Endothelial cell of umbilical vein (primary cell): ENCODE data around the gene LPP.

Source experiments
- CTCF ChIP-seq, 2 donors: IDR thresholded peaks; 1 replicate in 1 of 2; 2 replicates in 1 of 2; pipeline ENCODE4 v1.5.1; 2011; ENCODE audit warnings: low read length in 2 of 2, mild to moderate bottlenecking in 2 of 2, moderate library complexity in 2 of 2, control low read depth in 1 of 2, inconsistent platforms in 1 of 2, low read depth in 1 of 2; ENCODE audit not compliant: insufficient read depth in 1 of 2; ENCODE audit errors: extremely low read depth in 1 of 2
- EZH2 ChIP-seq: IDR thresholded peaks from 2 replicates; pipeline ENCODE4 v1.6.1; 2012; ENCODE audit warnings: borderline replicate concordance, low read depth, mild to moderate bottlenecking, moderate library complexity, low read length, inconsistent platforms; ENCODE audit not compliant: severe bottlenecking
- FOS ChIP-seq: IDR thresholded peaks from 2 replicates; pipeline ENCODE4 v1.6.1; 2011; ENCODE audit warnings: mild to moderate bottlenecking, low read length, moderate library complexity, borderline replicate concordance; ENCODE audit not compliant: insufficient read depth
- GATA2 ChIP-seq: IDR thresholded peaks from 2 replicates; pipeline ENCODE4 v1.7.0; 2011; ENCODE audit warnings: low read depth, mild to moderate bottlenecking, moderate library complexity, mixed read lengths, low read length; ENCODE audit not compliant: insufficient read length, insufficient read depth
- JUN ChIP-seq: IDR thresholded peaks from 2 replicates; pipeline ENCODE4 v1.6.1; 2011; ENCODE audit warnings: borderline replicate concordance, low read depth; ENCODE audit not compliant: insufficient read length, insufficient read depth
- MYC ChIP-seq: IDR thresholded peaks from one replicate; pipeline ENCODE4 v1.6.1; 2011; ENCODE audit warnings: mild to moderate bottlenecking, low read depth, low read length
- POLR2A ChIP-seq: IDR thresholded peaks from 2 replicates; pipeline ENCODE4 v1.6.1; 2012; ENCODE audit warnings: low read depth, mild to moderate bottlenecking, control low read depth, low read length
- POLR2AphosphoS5 ChIP-seq: IDR thresholded peaks from 2 replicates; pipeline ENCODE4 v1.6.1; 2012; ENCODE audit warnings: low read depth, mild to moderate bottlenecking, control low read depth, low read length, moderate library complexity; ENCODE audit not compliant: insufficient read depth
- TF ChIP-seq, protein P1 (sequence below): IDR thresholded peaks from 2 replicates; pipeline ENCODE4 v1.6.1; 2011; ENCODE audit not compliant: insufficient read depth, insufficient read length

DNA sequence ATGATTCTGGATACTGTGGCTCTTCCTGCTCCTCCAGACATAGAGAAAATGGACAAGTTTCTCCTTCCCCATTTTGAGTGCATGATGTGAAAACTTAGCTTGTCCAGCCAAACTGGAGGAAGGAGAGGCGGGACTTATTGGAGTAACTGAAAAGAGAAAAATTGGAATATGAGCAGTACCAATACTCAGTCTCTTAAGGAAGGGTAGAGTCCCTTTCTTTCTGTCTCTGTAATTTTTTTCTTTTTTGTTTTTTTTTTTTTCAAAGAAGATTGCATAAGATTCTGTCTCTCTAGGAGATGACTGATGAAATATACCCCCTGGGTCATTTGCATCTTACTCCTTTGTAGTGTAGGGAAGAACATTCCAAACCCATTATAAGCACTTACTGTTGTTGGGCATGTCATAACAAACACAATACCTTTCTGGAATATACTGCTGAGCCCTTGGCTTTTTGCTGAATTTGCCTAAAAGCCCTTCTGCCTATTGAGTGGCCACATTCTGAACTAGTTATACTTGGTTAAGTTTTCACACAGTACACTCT, 519.8 kb downstream of the LPP start:
- TF ChIP-seq CTCF (IDR thresholded peaks at IDR 0.05; ENCODE audit: extremely low read depth in 1 of 2, insufficient read depth in 1 of 2, low read depth in 1 of 2, low read length in 2 of 2) (no peak), EZH2 (no peak), GATA2 (no peak), POLR2A (no peak), POLR2AphosphoS5 (no peak), MYC (no peak), FOS (no peak), JUN (no peak)
- TF ChIP-seq, protein P1, sequence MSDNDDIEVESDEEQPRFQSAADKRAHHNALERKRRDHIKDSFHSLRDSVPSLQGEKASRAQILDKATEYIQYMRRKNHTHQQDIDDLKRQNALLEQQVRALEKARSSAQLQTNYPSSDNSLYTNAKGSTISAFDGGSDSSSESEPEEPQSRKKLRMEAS, result no peak
